ENCODE results near the gene PCDHGA8.
"Not testable (repeated sequence)": the region's sequence is repeated elsewhere in the genome, so short reads cannot be mapped to it uniquely, and the experiment has no call there.

Gene PCDHGA8

DNA sequence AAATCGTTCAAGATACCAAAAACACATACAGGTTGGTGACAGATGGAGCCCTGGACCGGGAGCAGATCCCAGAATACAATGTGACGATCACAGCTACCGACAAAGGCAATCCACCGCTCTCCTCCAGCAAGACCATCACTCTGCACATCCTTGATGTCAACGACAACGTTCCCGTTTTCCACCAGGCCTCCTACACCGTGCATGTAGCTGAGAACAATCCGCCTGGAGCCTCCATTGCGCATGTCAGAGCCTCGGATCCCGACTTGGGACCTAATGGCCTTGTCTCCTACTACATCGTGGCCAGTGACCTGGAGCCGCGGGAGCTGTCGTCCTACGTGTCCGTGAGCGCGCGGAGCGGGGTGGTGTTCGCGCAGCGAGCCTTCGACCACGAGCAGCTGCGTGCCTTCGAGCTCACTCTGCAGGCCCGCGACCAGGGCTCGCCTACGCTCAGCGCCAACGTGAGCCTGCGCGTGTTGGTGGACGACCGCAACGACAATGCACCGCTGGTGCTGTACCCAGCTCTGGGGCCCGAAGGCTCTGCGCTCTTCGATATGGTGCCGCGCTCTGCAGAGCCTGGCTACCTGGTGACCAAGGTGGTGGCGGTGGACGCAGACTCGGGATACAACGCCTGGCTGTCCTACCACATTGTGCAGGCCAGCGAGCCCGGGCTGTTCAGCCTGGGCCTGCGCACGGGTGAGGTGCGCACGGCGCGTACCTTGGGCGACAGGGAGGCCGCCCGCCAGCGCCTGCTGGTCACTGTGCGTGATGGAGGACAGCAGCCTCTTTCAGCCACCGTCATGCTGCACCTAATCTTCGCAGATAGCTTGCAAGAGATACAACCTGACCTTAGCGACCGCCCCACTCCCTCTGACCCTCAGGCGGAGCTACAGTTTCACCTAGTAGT lies 20.6 kb upstream of the PCDHGA8 start:
- DNase-seq, result no peak

DNA sequence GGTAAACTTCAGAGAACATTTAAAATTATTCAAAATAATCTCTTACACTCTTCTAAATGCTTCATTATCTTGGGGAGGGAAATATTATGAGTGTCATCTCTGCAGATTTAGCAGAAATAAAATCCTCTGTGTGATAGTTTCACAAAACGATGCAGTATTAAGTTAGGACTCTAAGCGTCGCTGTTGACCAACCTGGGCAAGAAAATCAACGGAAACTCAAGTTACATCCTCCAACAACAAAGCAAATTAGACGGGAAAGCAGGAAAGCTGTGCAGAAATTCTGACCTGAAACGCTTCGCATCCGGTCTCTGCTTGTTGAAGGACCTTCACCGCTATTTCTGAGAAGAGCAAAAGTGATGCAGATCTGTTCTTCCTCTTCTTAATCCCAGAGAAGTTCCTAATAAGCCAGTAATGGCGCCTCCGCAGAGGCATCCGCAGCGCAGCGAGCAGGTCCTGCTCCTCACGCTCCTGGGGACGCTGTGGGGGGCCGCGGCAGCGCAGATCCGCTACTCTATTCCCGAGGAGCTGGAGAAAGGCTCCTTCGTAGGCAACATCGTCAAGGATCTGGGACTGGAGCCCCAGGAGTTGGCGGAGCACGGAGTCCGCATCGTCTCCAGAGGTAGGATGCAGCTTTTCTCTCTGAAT lies 18.6 kb upstream of the PCDHGA8 start, which contains the start of gene PCDHGA6:
Gene PCDHGA6 (plus strand): TSS at position 219 of the 645 bp plus-strand sequence. CDS start 193 bp downstream, at position 412.
- DNase-seq, result no peak

DNA sequence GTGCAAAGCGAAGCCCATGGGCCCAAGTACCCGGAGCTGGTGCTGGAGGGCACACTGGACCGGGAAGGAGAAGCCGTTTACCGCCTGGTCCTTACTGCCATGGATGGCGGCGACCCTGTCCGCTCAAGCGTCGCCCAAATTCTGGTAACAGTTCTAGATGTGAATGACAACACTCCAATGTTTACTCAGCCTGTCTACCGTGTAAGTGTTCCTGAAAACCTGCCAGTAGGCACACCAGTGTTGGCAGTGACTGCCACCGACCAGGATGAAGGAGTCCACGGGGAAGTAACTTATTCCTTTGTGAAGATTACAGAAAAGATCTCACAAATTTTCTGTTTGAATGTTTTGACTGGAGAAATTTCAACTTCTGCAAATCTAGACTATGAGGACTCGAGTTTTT lies 17.8 kb upstream of the PCDHGA8 start:
- no peak for DNase-seq

- DNase-seq, result not testable (repeated sequence)
These were observed 16.8 kb upstream of the PCDHGA8 start for GRCh38 chr5:141375444-141376155.

DNA sequence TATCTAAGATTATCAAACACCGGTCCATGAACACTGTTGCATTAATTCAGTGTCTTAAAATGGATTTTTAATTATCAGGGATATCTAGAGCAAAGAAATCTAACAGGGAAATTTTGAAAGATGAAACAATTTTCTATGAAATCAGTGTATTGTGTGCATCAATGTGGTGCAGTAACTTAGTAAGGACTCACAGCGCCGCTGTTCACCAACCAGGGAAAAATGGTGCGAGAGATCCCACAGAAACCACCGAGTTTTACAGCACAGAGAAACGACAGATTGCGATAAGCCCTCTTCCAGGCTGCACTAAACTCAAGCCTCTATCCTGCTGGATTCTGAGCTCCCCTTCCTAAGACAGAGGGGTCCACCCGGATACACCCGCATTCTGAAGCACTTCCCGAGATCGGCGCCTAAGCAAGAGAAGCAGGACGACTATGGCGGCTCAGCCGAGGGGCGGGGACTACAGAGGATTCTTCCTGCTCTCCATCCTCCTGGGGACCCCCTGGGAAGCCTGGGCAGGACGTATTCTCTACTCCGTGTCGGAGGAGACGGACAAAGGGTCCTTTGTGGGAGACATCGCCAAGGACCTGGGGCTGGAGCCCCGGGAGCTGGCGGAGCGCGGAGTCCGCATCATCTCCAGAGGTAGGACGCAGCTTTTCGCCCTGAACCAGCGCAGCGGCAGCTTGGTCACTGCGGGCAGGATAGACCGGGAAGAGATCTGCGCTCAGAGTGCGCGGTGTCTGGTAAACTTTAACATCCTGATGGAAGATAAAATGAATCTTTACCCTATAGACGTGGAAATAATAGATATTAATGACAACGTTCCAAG lies 9.8 kb upstream of the PCDHGA8 start, which contains the start of gene PCDHGA7:
Gene PCDHGA7 (plus strand): TSS at position 274 of the 826 bp plus-strand sequence. CDS start 158 bp downstream, at position 432.
- no peak for DNase-seq

GRCh38 chr5:141383345-141383744 lies 9.1 kb upstream of the PCDHGA8 start:
- DNase-seq, result no peak

- DNase-seq, result no peak
These were observed 7.8 kb upstream of the PCDHGA8 start for GRCh38 chr5:141384471-141385267.

DNA sequence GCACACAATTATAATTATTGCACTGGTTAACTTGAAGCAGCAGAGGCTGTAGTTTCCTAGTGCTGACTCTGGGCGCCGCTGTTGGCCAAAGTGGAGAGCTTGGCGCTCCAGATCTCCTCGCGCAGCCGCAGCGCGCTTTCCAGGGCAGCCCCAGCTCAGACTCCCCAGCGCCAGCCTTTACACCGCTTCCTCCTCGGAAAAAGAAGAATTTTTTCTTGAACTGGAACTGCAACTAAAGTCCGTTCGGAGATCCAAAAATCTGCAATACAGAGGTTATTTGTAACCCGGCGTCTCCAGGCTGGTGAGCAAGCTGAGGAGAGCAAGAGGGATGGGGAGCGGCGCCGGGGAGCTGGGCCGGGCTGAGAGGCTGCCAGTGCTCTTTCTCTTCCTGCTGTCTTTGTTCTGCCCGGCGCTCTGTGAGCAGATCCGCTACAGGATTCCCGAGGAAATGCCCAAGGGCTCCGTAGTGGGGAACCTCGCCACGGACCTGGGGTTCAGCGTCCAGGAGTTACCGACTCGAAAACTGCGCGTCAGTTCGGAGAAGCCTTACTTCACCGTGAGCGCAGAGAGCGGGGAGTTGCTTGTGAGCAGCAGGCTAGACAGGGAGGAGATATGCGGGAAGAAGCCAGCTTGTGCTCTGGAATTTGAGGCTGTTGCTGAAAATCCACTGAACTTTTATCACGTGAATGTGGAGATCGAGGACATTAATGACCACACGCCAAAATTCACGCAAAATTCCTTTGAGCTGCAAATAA lies 4.7 kb upstream of the PCDHGA8 start, which contains the start of gene PCDHGB4:
Gene PCDHGB4 (plus strand): TSS at position 142 of the 755 bp plus-strand sequence. CDS start 187 bp downstream, at position 329.
- DNase-seq, result not testable (repeated sequence)

DNA sequence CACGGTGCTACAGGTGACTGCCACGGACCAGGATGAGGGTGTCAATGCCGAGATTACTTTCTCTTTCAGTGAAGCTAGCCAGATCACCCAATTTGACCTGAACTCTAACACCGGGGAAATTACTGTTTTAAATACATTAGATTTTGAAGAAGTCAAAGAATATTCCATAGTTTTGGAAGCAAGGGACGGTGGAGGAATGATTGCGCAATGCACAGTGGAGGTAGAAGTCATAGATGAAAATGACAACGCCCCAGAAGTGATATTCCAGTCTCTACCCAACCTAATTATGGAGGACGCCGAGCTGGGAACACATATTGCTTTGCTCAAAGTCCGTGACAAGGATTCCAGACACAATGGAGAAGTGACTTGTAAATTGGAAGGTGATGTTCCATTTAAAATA lies 3.8 kb upstream of the PCDHGA8 start:
- no peak for DNase-seq

- no peak for DNase-seq
These were observed 3.0 kb upstream of the PCDHGA8 start for GRCh38 chr5:141389153-141390042.

DNA sequence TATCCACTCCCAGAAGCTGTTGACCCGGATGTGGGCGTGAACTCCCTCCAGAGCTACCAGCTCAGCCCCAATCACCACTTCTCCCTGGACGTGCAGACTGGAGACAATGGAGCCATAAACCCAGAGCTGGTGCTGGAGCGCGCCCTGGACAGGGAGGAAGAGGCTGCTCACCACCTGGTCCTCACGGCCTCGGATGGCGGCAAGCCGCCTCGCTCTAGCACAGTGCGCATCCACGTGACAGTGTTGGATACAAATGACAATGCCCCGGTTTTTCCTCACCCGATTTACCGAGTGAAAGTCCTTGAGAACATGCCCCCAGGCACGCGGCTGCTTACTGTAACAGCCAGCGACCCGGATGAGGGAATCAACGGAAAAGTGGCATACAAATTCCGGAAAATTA lies 834 bp downstream of the PCDHGA8 start:
- DNase-seq, result no peak

DNA sequence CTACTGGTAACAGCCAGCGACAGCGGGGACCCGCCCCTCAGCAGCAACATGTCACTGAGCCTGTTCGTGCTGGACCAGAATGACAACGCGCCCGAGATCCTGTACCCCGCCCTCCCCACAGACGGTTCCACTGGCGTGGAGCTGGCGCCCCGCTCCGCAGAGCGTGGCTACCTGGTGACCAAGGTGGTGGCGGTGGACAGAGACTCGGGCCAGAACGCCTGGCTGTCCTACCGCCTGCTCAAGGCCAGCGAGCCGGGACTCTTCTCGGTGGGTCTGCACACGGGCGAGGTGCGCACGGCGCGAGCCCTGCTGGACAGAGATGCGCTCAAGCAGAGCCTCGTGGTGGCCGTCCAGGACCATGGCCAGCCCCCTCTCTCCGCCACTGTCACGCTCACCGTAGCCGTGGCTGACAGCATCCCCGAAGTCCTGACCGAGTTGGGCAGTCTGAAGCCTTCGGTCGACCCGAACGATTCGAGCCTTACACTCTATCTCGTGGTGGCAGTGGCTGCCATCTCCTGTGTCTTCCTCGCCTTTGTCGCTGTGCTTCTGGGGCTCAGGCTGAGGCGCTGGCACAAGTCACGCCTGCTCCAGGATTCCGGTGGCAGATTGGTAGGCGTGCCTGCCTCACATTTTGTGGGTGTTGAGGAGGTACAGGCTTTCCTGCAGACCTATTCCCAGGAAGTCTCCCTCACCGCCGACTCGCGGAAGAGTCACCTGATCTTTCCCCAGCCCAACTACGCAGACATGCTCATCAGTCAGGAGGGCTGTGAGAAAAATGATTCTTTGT lies 2.2 kb downstream of the PCDHGA8 start:
- DNase-seq, result not testable (repeated sequence)

GRCh38 chr5:141397756-141398551 lies 5.5 kb downstream of the PCDHGA8 start, which contains the start of gene PCDHGB5:
Gene PCDHGB5, plus strand, starts transcription at chr5:141397947. Its CDS starts 181 bp downstream, at chr5:141398128.
- DNase-seq, result not testable (repeated sequence)

DNA sequence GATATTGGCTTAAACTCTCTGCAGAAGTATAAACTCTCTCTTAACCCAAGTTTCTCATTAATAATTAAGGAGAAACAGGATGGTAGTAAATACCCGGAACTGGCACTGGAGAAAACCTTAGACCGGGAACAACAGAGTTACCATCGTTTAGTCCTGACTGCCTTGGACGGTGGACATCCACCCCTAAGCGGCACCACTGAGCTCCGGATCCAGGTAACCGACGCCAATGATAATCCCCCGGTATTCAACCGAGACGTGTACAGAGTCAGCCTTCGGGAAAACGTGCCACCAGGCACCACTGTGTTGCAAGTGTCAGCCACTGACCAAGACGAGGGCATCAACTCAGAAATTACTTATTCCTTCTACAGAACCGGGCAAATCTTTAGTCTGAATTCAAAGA lies 6.2 kb downstream of the PCDHGA8 start:
- DNase-seq, result no peak

DNA sequence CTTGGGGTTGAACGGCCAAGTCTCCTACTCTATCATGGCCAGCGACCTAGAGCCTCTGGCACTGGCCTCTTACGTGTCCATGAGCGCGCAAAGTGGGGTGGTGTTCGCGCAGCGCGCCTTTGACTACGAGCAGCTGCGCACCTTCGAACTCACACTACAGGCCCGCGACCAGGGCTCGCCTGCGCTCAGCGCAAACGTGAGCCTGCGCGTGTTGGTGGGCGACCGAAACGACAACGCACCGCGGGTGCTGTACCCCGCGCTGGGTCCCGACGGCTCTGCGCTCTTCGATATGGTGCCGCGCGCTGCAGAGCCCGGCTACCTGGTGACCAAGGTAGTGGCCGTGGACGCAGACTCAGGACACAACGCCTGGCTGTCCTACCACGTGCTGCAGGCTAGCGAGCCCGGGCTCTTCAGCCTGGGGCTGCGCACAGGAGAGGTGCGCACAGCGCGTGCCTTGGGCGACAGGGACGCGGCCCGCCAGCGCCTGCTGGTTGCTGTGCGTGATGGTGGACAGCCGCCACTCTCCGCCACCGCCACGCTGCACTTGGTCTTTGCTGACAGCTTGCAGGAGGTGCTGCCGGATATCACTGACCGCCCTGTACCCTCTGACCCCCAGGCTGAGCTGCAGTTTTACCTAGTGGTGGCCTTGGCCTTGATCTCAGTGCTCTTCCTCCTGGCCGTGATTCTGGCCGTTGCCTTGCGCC lies 7.3 kb downstream of the PCDHGA8 start:
- no peak for DNase-seq

- no peak for DNase-seq
These were observed 10.3 kb downstream of the PCDHGA8 start, which contains the start of gene PCDHGA9 for GRCh38 chr5:141402553-141403243. Gene PCDHGA9, plus strand, starts transcription at chr5:141402778. Its CDS starts 175 bp downstream, at chr5:141402953.

All from effector CD8-positive, alpha-beta T cell (primary cell).